ENCODE results near the gene ELMO3. TPM values are rescaled to one million over a fixed set of nuclear protein-coding genes. Genes with fewer than 3 reads are reported as not detected.
A peak's percentile ranks its signal among the peaks of the same experiment; 100 is the strongest.

Gene ELMO3
- total RNA-seq, 1 experiment from 2014 or later, result 45.8 TPM

DNA sequence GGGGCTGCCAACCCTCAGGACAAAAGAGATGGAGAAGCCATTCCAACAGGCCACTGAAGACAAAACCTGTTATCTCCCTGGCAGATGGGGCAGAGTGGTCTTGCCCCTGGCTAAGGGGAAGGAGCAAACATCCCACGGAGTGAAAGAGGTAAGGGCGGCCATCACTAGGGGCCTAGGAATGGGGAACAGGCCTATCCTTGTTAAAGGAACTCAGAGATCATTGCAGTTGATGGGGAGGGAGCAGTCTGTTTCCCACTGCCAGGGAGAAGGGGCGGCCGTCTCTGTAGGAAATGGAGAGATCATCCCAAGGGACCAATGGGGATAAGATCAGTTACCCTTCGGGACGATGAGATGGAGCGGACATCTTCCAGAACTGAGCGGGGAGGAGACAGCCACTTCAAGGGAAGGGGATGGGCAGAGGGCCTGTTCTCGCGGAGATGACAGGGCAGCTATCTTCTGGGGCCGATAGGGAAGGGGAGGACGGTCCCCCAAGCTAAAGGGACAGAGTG, 27.4 kb downstream of the ELMO3 start:
- Histone ChIP-seq H4K20me1 (ENCODE audit: insufficient read depth) (no peaks in the 10 kb centered on the region), H3K36me3 (ENCODE audit: control insufficient read depth in 1 of 2, insufficient read depth in 2 of 2, low read length in 2 of 2) (peaks cover 12 to 29% of the 10 kb centered on the region in 2 experiments; a peak in 3 of 4 replicates), H3K4me3 (replicated peaks in 1 of 2; ENCODE audit: low read depth in 1 of 2, low read length in 2 of 2) (peak overlapping the region; percentile 80 to 88), H3K27ac (ENCODE audit: low read depth, low read length) (no peak overlapping the region), H3K9ac (ENCODE audit: low read length) (peak overlapping the region; percentile 80), H3K9me3 (ENCODE audit: control insufficient read depth in 1 of 2, insufficient read depth in 1 of 2, low read depth in 1 of 2, low read length in 2 of 2) (no peaks in the 10 kb centered on the region), H3K4me1 (ENCODE audit: control insufficient read depth in 1 of 2, insufficient read depth in 2 of 2, low read length in 2 of 2) (peaks cover 6 to 18% of the 10 kb centered on the region in 2 experiments; a peak in 3 of 4 replicates), H3K27me3 (ENCODE audit: insufficient read depth, low read length) (no peaks in the 10 kb centered on the region), H3K4me2 (ENCODE audit: low read length) (peak overlapping the region; percentile 88), H2AFZ (ENCODE audit: low read depth, low read length, poor library complexity, severe bottlenecking) (no peak overlapping the region), H3K79me2 (ENCODE audit: insufficient read depth, low read length) (peaks cover 18% of the 10 kb centered on the region), H3K9me2 (ENCODE audit: insufficient read depth) (no peaks in the 10 kb centered on the region)
- ChIA-PET RAD21 (ENCODE audit: low non-redundant PET in 1 of 2, low total read pairs in 2 of 2, uncharacterized antibody in 2 of 2, unreplicated experiment in 2 of 2) (interaction anchor here in 1 of 2 experiments (1.0 kb wide), 1 partner anchor 20 kb away, joined by 6 read pairs; the partner anchor contains the start of gene FHOD1), CTCF (interaction anchor here (0.7 to 2.5 kb wide), 7 partner anchors 10 to 265 kb away, joined by 3 to 10 read pairs (median 4); partner anchors contain the start of genes ATP6V0D1, CES3 and ELMO3), POLR2A (interaction anchor here (0.9 to 1.6 kb wide), 6 partner anchors 9 to 41 kb away, joined by 3 to 13 read pairs (median 3); partner anchors contain the start of gene FHOD1)
- no peak for DNase-seq (ENCODE audit: low read depth, low spot score)
- TSS peak; percentile 32 for BruUV-seq (replicated peaks)
- intact Hi-C loops (cut with micrococcal nuclease), result no loop called here
- ATAC-seq, result no peak
- TF ChIP-seq ELF1 (IDR thresholded peaks at IDR 0.05; ENCODE audit: borderline replicate concordance, low read depth), result no peak
- TF ChIP-seq, protein P1, sequence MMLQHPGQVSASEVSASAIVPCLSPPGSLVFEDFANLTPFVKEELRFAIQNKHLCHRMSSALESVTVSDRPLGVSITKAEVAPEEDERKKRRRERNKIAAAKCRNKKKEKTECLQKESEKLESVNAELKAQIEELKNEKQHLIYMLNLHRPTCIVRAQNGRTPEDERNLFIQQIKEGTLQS (IDR thresholded peaks at IDR 0.05), result no peak
- TF ChIP-seq CBX3 (IDR thresholded peaks at IDR 0.05; ENCODE audit: low read depth), result no peak
- no peak for TF ChIP-seq POLR2AphosphoS5 (IDR thresholded peaks at IDR 0.05; ENCODE audit: low read depth, low read length)
- TF ChIP-seq, protein P2, sequence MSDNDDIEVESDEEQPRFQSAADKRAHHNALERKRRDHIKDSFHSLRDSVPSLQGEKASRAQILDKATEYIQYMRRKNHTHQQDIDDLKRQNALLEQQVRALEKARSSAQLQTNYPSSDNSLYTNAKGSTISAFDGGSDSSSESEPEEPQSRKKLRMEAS (IDR thresholded peaks at IDR 0.05), result no peak
- TF ChIP-seq RAD21 (IDR thresholded peaks at IDR 0.05; ENCODE audit: low read depth), result no peak
- TF ChIP-seq FOSL1 (IDR thresholded peaks at IDR 0.05; ENCODE audit: low read depth), result no peak

Measured in HCT116 (cell line).